HepG2 (cell line): ENCODE measurements around the gene HYLS1. TPM values are rescaled to one million over a fixed set of nuclear protein-coding genes. Genes with fewer than 3 reads are reported as not detected.

Experiments
- ATAC-seq: fragments of 200-7000 bp; cut with Tn5 transposase; 3 replicates; pipeline ENCODE4 v1.9.1; 2020; ENCODE audit warnings: mild to moderate bottlenecking, moderate library complexity
- BruUV-seq: library from RNA; stranded (reverse); fragments of 400-500 nt; replicated peaks from 2 replicates; lab custom pipeline; 2021; lab: Mats Ljungman, UMichigan
- CTCF ChIA-PET: fragments of 300-600 bp; formaldehyde crosslinking; extraction: SDS; loops from one replicate; lab custom pipeline; 2021; ENCODE audit warnings: low total read pairs, inconsistent platforms, low intra/inter-chr PET ratio; lab: Yijun Ruan, JAX
- POLR2A ChIA-PET: fragments of 350-600 bp; sonication (Branson Sonifier 250); formaldehyde crosslinking; loops from one replicate; lab custom pipeline; 2020; ENCODE audit warnings: antibody characterized with exemption, inconsistent platforms; lab: Yijun Ruan, JAX
- DNase-seq: peaks from one replicate; pipeline ENCODE4 v3.0.0-alpha.2; 2015; ENCODE audit warnings: low spot score
- FAIRE-seq: peaks from 3 replicates; lab custom pipeline; 2011; peaks lifted over from hg19 to GRCh38; lab: Jason Lieb, UNC
- H2AFZ ChIP-seq: one replicate; pipeline ENCODE4 v1.6.1; 2011; ENCODE audit warnings: low read length, inconsistent platforms
- H3K27ac ChIP-seq: fragments of 300-600 bp; 3 replicates; pipeline ENCODE4 v1.8.0; 2011; ENCODE audit warnings: mixed run types, mild to moderate bottlenecking, mixed read lengths, low read length, inconsistent platforms; ENCODE audit not compliant: insufficient read depth; ENCODE audit errors: extremely low read length
- H3K27me3 ChIP-seq, 2 experiments: fragments of 200-600 bp in 1 of 2; 2 replicates in 1 of 2; 3 replicates in 1 of 2; pipeline versions ENCODE4 v1.6.0 to v1.8.0; 2011; ENCODE audit warnings: low read length in 2 of 2, mild to moderate bottlenecking in 2 of 2, moderate library complexity in 2 of 2, inconsistent platforms in 1 of 2; ENCODE audit not compliant: insufficient read depth in 2 of 2, control insufficient read depth in 1 of 2
- H3K36me3 ChIP-seq, 2 experiments: fragments of 200-600 bp in 1 of 2; replicated peaks in 1 of 2; 2 replicates in 1 of 2; 3 replicates in 1 of 2; pipeline versions ENCODE4 v1.5.1 to v1.8.0; 2011; ENCODE audit warnings: low read length in 2 of 2, inconsistent platforms in 1 of 2; ENCODE audit not compliant: insufficient read depth in 2 of 2, control insufficient read depth in 1 of 2
- H3K4me1 ChIP-seq: 2 replicates; pipeline ENCODE4 v1.5.1; 2012; ENCODE audit warnings: low read length, inconsistent platforms; ENCODE audit not compliant: insufficient read depth
- H3K4me2 ChIP-seq: 2 replicates; pipeline ENCODE4 v1.6.0; 2011; ENCODE audit warnings: low read depth, low read length, inconsistent platforms
- H3K4me3 ChIP-seq, 3 experiments: fragments of 200-600 bp in 1 of 3; sonication (generic), shearing (Covaris generic) in 1 of 3; replicated peaks in 1 of 3; 2 replicates each; pipeline ENCODE4 v1.5.1; 2011 to 2016; ENCODE audit warnings: low read length in 3 of 3, inconsistent platforms in 2 of 3, low read depth in 2 of 3, mild to moderate bottlenecking in 2 of 3, control low read depth in 1 of 3, mixed read lengths in 1 of 3; ENCODE audit not compliant: insufficient read depth in 1 of 3
- H3K79me2 ChIP-seq: one replicate; pipeline ENCODE4 v1.6.1; 2011; ENCODE audit warnings: low read length, inconsistent platforms; ENCODE audit not compliant: insufficient read depth
- H3K9ac ChIP-seq: 2 replicates; pipeline ENCODE4 v1.6.0; 2011; ENCODE audit warnings: mild to moderate bottlenecking, low read depth, low read length, inconsistent platforms; ENCODE audit not compliant: insufficient read depth
- H3K9me3 ChIP-seq: 2 replicates; pipeline ENCODE4 v1.5.1; 2012; ENCODE audit warnings: mild to moderate bottlenecking, low read length
- H4K20me1 ChIP-seq: 2 replicates; pipeline ENCODE4 v1.6.0; 2011; ENCODE audit warnings: inconsistent platforms, mild to moderate bottlenecking, low read length, moderate library complexity; ENCODE audit not compliant: insufficient read depth
- PITX1 ChIP-seq: sonication (generic); formaldehyde crosslinking; IDR thresholded peaks from 2 replicates; pipeline ENCODE4 v1.5.1; 2020; ENCODE audit warnings: mild to moderate bottlenecking, missing genetic modification reagents
- ZNF687 ChIP-seq: sonication (generic); formaldehyde crosslinking; IDR thresholded peaks from 2 replicates; pipeline ENCODE4 v1.5.1; 2020; ENCODE audit warnings: mild to moderate bottlenecking, missing genetic modification reagents, moderate library complexity
- ZNF800 ChIP-seq: sonication (generic); formaldehyde crosslinking; IDR thresholded peaks from 2 replicates; pipeline ENCODE4 v1.4.0; 2020; ENCODE audit warnings: missing genetic modification reagents
- WGBS: methylation state at CpG from one replicate; pipeline ENCODE4 v1.1.6; 2017; ENCODE audit warnings: low lambda C conversion rate; 5-methylcytosine and 5-hydroxymethylcytosine counted together
- in situ Hi-C: cut with HindIII; loops from 2 replicates; pipeline ENCODE4 v1.10.0; 2017; ENCODE audit warnings: low pct_unique_long_range_greater_than_20kb; ENCODE audit not compliant: extremely low pct_ligation_motif_present
- intact Hi-C: fragments of 100-400 bp; cut with micrococcal nuclease; formaldehyde crosslinking; loops from one replicate; pipeline ENCODE4 v1.10.0; 2022; ENCODE audit not compliant: unreplicated experiment
- polyA plus RNA-seq, 8 experiments: library from polyadenylated mRNA; depleted of rRNA in 3 of 8; stranded (reverse) in 7 of 8; unstranded in 1 of 8; fragments of >200 nt; fragmentation: Illumina TruSeq in 4 of 8; extraction: Trizol in 4 of 8; gene quantifications; 2 replicates each; pipeline versions ENCODE4 v1.2.1 to v1.2.3, GENCODE V29; 2011 to 2016; ENCODE audit warnings: low read depth in 4 of 8, missing spikeins in 1 of 8, mixed read lengths in 1 of 8; ENCODE audit not compliant: insufficient read depth in 1 of 8
- total RNA-seq, 5 experiments: library from RNA; depleted of rRNA; stranded (reverse); fragments of >200 nt; fragmentation: Illumina TruSeq; extraction: Trizol; gene quantifications; 2 replicates each; pipeline ENCODE4 v1.2.3, GENCODE V29; 2016; ENCODE audit warnings: low read depth in 1 of 5

The HYLS1 gene
- total and polyA plus RNA-seq, 2 of the 13 experiments (the other 11 are each of a cell fraction or from before 2014, with no cell fraction given), result 1.3 to 3.8 TPM

- peaks cover 0 to 3% of the 10 kb centered on the region in 2 experiments; a peak in 1 of 5 replicates for H3K27me3 ChIP-seq
- ChIA-PET CTCF (interaction anchor here (0.6 to 2.5 kb wide), 4 partner anchors 119 to 251 kb away, joined by 3 to 15 read pairs (median 3); no protein-coding TSS in a partner anchor), POLR2A (no interaction called here)
- in situ Hi-C loops, result loop anchor here (5.0 kb wide), 1 partner anchor 119 kb away; the partner anchor contains the start of gene CDON
- H3K9me3 ChIP-seq, result no peaks in the 10 kb centered on the region
- FAIRE-seq (no peak), ATAC-seq (no peak; the same call in 2 of the 3 replicates), DNase-seq (no peak)
- H3K4me3 ChIP-seq, result peak overlapping the region in 1 of 3 experiments; percentile 21; a peak in 1 of 6 replicates
- no peak overlapping the region for H3K27ac ChIP-seq
- H3K79me2 ChIP-seq, result no peaks in the 10 kb centered on the region
- no peaks in the 10 kb centered on the region for H4K20me1 ChIP-seq
- H3K4me2 ChIP-seq, result peak overlapping the region; percentile 82
- no peaks in the 10 kb centered on the region for H3K36me3 ChIP-seq
- BruUV-seq, result no TSS peak
- intact Hi-C loops, result loop anchor here (1.0 to 2.0 kb wide), 4 partner anchors 18 to 251 kb away; no protein-coding TSS in a partner anchor
- peak overlapping the region; percentile 21; the same call in 1 of the 2 replicates for H3K9ac ChIP-seq
- no peak overlapping the region for H2AFZ ChIP-seq
- 52% methylated on average over 10 of the region's 12 CpGs for WGBS
- TF ChIP-seq ZNF800 (CRISPR knock-in tag) (no peak), PITX1 (CRISPR knock-in tag) (no peak), ZNF687 (CRISPR knock-in tag) (peak; percentile 41)
- peaks cover 46% of the 10 kb centered on the region for H3K4me1 ChIP-seq
These were observed 55.4 kb downstream of the HYLS1 start for GRCh38 chr11:125942771-125943428.
